ENCODE measurements around the gene PDPN. TPM values are rescaled to one million over a fixed set of nuclear protein-coding genes. Genes with fewer than 3 reads are reported as not detected.

The PDPN gene
- total and polyA plus RNA-seq, 2 of the 4 experiments (the other 2 are of a cell fraction) = 0.31 TPM; not detected in 1

- BruUV-seq (replicated peaks) = no TSS peak
- Histone ChIP-seq H3K4me3 (ENCODE audit: insufficient read depth, low read depth, low read length) (no peak overlapping the region), H2BK120ac (ENCODE audit: low read depth, low read length) (no peak overlapping the region), H3K27ac (ENCODE audit: insufficient read depth, low read length) (no peak overlapping the region), H4K5ac (ENCODE audit: low read depth, low read length) (no peak overlapping the region), H3K18ac (ENCODE audit: low read depth, low read length) (no peak overlapping the region), H3K27me3 (ENCODE audit: control insufficient read depth, insufficient read depth, low read length) (no peaks in the 10 kb centered on the region), H3K4ac (ENCODE audit: low read depth, low read length) (no peak overlapping the region), H2AK9ac (replicated peaks; ENCODE audit: low read depth, low read length, poor library complexity) (no peak overlapping the region), H4K8ac (ENCODE audit: low read depth in 2 of 2, low read length in 2 of 2) (no peak overlapping the region), H2BK15ac (ENCODE audit: low read depth, low read length) (no peak overlapping the region), H3K4me2 (ENCODE audit: low read depth, low read length) (no peak overlapping the region), H3K9ac (ENCODE audit: low read depth, low read length) (no peak overlapping the region), H3K14ac (replicated peaks; ENCODE audit: low read depth, low read length) (no peak overlapping the region), H2BK5ac (ENCODE audit: low read depth, low read length, poor library complexity, severe bottlenecking) (no peak overlapping the region), H2AFZ (replicated peaks; ENCODE audit: low read length, poor library complexity) (no peak overlapping the region), H2BK20ac (ENCODE audit: low read depth, low read length) (no peak overlapping the region), H3K23ac (ENCODE audit: low read depth, low read length) (no peak overlapping the region), H4K20me1 (ENCODE audit: insufficient read depth, low read length) (no peaks in the 10 kb centered on the region), H3K79me1 (ENCODE audit: low read depth in 1 of 2, low read length in 2 of 2) (no peaks in the 10 kb centered on the region), H3K36me3 (ENCODE audit: control insufficient read depth, insufficient read depth, low read length) (no peaks in the 10 kb centered on the region), H3K56ac (ENCODE audit: extremely low read depth, insufficient read depth, low read length) (no peak overlapping the region), H4K91ac (ENCODE audit: insufficient read depth, low read depth, low read length) (no peak overlapping the region), H3K4me1 (ENCODE audit: control insufficient read depth, insufficient read depth, low read length) (no peaks in the 10 kb centered on the region), H3K9me3 (ENCODE audit: control insufficient read depth, insufficient read depth, low read length) (peaks cover 17% of the 10 kb centered on the region), H2AK5ac (ENCODE audit: low read depth, low read length) (no peak overlapping the region), H3K9me1 (ENCODE audit: insufficient read depth, low read length) (no peaks in the 10 kb centered on the region)
- CTCF ChIA-PET = no interaction called here
- POLR2A ChIA-PET (ENCODE audit: unreplicated experiment) = no interaction called here
- dilution Hi-C loops (cut with HindIII; ENCODE audit: low sequenced_read_pairs, unreplicated experiment) = no loop called here
- in situ Hi-C loops (cut with MboI; ENCODE audit: low sequenced_read_pairs) = no loop called here
- intact Hi-C loops (cut with micrococcal nuclease) = no loop called here
- TF ChIP-seq, protein P1, sequence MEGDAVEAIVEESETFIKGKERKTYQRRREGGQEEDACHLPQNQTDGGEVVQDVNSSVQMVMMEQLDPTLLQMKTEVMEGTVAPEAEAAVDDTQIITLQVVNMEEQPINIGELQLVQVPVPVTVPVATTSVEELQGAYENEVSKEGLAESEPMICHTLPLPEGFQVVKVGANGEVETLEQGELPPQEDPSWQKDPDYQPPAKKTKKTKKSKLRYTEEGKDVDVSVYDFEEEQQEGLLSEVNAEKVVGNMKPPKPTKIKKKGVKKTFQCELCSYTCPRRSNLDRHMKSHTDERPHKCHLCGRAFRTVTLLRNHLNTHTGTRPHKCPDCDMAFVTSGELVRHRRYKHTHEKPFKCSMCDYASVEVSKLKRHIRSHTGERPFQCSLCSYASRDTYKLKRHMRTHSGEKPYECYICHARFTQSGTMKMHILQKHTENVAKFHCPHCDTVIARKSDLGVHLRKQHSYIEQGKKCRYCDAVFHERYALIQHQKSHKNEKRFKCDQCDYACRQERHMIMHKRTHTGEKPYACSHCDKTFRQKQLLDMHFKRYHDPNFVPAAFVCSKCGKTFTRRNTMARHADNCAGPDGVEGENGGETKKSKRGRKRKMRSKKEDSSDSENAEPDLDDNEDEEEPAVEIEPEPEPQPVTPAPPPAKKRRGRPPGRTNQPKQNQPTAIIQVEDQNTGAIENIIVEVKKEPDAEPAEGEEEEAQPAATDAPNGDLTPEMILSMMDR (conservative IDR thresholded peaks at IDR 0.05; ENCODE audit: low read depth, low read length) = no peak
- TF ChIP-seq, protein P2, sequence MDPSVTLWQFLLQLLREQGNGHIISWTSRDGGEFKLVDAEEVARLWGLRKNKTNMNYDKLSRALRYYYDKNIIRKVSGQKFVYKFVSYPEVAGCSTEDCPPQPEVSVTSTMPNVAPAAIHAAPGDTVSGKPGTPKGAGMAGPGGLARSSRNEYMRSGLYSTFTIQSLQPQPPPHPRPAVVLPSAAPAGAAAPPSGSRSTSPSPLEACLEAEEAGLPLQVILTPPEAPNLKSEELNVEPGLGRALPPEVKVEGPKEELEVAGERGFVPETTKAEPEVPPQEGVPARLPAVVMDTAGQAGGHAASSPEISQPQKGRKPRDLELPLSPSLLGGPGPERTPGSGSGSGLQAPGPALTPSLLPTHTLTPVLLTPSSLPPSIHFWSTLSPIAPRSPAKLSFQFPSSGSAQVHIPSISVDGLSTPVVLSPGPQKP (IDR thresholded peaks at IDR 0.05; ENCODE audit: borderline replicate concordance, low read depth, low read length) = no peak
- TF ChIP-seq RCOR1 (IDR thresholded peaks at IDR 0.05; ENCODE audit: insufficient replicate concordance, low read length) (no peak), MAFK (IDR thresholded peaks at IDR 0.05; ENCODE audit: low read depth, low read length) (no peak), SMC3 (IDR thresholded peaks at IDR 0.05; ENCODE audit: low read depth, low read length) (no peak), RAD21 (IDR thresholded peaks at IDR 0.05; ENCODE audit: low read length) (no peak), USF2 (IDR thresholded peaks at IDR 0.05; ENCODE audit: low read depth, low read length) (no peak), RFX5 (IDR thresholded peaks at IDR 0.05; ENCODE audit: low read depth, low read length) (no peak), NFE2L2 (IDR thresholded peaks at IDR 0.05; ENCODE audit: low read depth, low read length) (no peak)
- DNase-seq (no peak), ATAC-seq (ENCODE audit: low read depth) (no peak)
- WGBS, 2 experiments (ENCODE audit: extremely low coverage in 2 of 2, insufficient read length in 1 of 2) = no CpG with 5 or more reads among the region's 4 CpGs
These were observed 10.0 kb upstream of the PDPN start for GRCh38 chr1:13573586-13573985.

Data from IMR-90 (cell line).